ENCODE data around the gene IQGAP1.

The IQGAP1 gene

GRCh38 chr15:90535254-90535653 lies 147.2 kb downstream of the IQGAP1 start:
- FAIRE-seq: no peak

GRCh38 chr15:90539789-90540188 lies 151.7 kb downstream of the IQGAP1 start:
- no peak for FAIRE-seq

GRCh38 chr15:90540768-90541167 lies 152.7 kb downstream of the IQGAP1 start:
- FAIRE-seq: no peak

GRCh38 chr15:90545095-90545494 lies 157.1 kb downstream of the IQGAP1 start:
- no peak for FAIRE-seq

GRCh38 chr15:90547540-90547939 lies 159.5 kb downstream of the IQGAP1 start:
- no peak for FAIRE-seq

GRCh38 chr15:90550919-90551318 lies 162.9 kb downstream of the IQGAP1 start:
- FAIRE-seq: no peak
